ENCODE results near the gene CRYBA2. TPM values are rescaled to one million over a fixed set of nuclear protein-coding genes. Genes with fewer than 3 reads are reported as not detected.

Gene CRYBA2
- total and polyA plus RNA-seq, 2 of the 8 experiments (the other 6 are each of a cell fraction or from before 2014, with no cell fraction given), result not detected

GRCh38 chr2:218962859-218963492, 30.2 kb downstream of the CRYBA2 start (continued):
- TF ChIP-seq CHD2 (IDR thresholded peaks at IDR 0.05; ENCODE audit: low read length) (no peak), CREB1 (IDR thresholded peaks at IDR 0.05) (peak; percentile 81), HDAC2 (IDR thresholded peaks at IDR 0.05; ENCODE audit: borderline replicate concordance in 1 of 2, low read depth in 2 of 2, low read length in 2 of 2) (peak in 1 of 2 experiments; percentile 93; a peak in 1 of 4 replicates), POLR2A (IDR thresholded peaks at IDR 0.05; ENCODE audit: control extremely low read depth in 1 of 2, low read depth in 2 of 2, low read length in 2 of 2) (no peak), SP4 (IDR thresholded peaks at IDR 0.05; ENCODE audit: low read length) (no peak), TCF12 (IDR thresholded peaks at IDR 0.05; ENCODE audit: low read depth, low read length) (no peak), EGR1 (IDR thresholded peaks at IDR 0.05; ENCODE audit: borderline replicate concordance, low read depth, low read length) (no peak), RNF2 (IDR thresholded peaks at IDR 0.05; ENCODE audit: borderline replicate concordance, low read depth, low read length, missing control alignments, poor library complexity, severe bottlenecking) (no peak), HDAC6 (IDR thresholded peaks at IDR 0.05; ENCODE audit: low read depth, low read length) (no peak), EP300 (IDR thresholded peaks at IDR 0.05; ENCODE audit: borderline replicate concordance in 1 of 2, low read depth in 2 of 2, low read length in 2 of 2) (peak in 1 of 2 experiments; percentile 61; a peak in 2 of 3 replicates), CHD7 (IDR thresholded peaks at IDR 0.05; ENCODE audit: insufficient replicate concordance, low read length) (no peak)
